ENCODE data around the gene CARD9. TPM values are rescaled to one million over a fixed set of nuclear protein-coding genes. Genes with fewer than 3 reads are reported as not detected.

CARD9 gene
- polyA plus RNA-seq, 1 of the 3 experiments (the other 2 are of a cell fraction): 1.1 TPM

- Histone ChIP-seq H3K79me2 (ENCODE audit: insufficient read depth) (no peaks in the 10 kb centered on the region), H3K9ac (no peak overlapping the region), H2AFZ (ENCODE audit: low read depth) (no peak overlapping the region), H3K4me2 (no peak overlapping the region), H3K27ac (ENCODE audit: low read depth in 2 of 2, low read length in 1 of 2) (peak overlapping the region in 1 of 2 experiments; percentile 58; a peak in 1 of 4 replicates), H3K27me3 (ENCODE audit: insufficient read depth) (no peaks in the 10 kb centered on the region), H4K20me1 (ENCODE audit: insufficient read depth) (no peaks in the 10 kb centered on the region), H3K4me3 (ENCODE audit: low read depth in 2 of 2, low read length in 1 of 2) (no peak overlapping the region), H3K4me1 (ENCODE audit: control insufficient read depth in 1 of 2, insufficient read depth in 2 of 2, low read depth in 1 of 2, low read length in 1 of 2) (peaks cover 0 to 49% of the 10 kb centered on the region in 2 experiments; a peak in 1 of 4 replicates), H3K9me3 (no peaks in the 10 kb centered on the region), H3K9me2 (no peaks in the 10 kb centered on the region), H3K36me3 (replicated peaks in 1 of 2; ENCODE audit: control insufficient read depth in 1 of 2, insufficient read depth in 2 of 2, low read length in 1 of 2) (peaks cover 0 to 24% of the 10 kb centered on the region in 2 experiments), H3F3A (replicated peaks; ENCODE audit: insufficient read depth) (no peaks in the 10 kb centered on the region)
- DNase-seq: peak; percentile 74
- WGBS (ENCODE audit: low lambda C conversion rate): 68% methylated on average over 22 of the region's 43 CpGs
- ChIA-PET POLR2A (interaction anchor here (1.0 to 1.9 kb wide), 5 partner anchors 16 to 56 kb away, joined by 3 to 8 read pairs (median 4); partner anchors contain the start of gene DNLZ), CTCF (interaction anchor here (0.7 to 3.7 kb wide), 17 partner anchors 9 to 326 kb away, joined by 3 to 28 read pairs (median 6); partner anchors contain the start of genes CARD9, DNLZ, GPSM1 and SNAPC4)
- TF ChIP-seq ELF1 (IDR thresholded peaks at IDR 0.05): no peak
- peak; percentile 23 for TF ChIP-seq RAD21 (IDR thresholded peaks at IDR 0.05; ENCODE audit: low read length)
- no peak for TF ChIP-seq YY1 (IDR thresholded peaks at IDR 0.05; ENCODE audit: low read depth)
- no peak for TF ChIP-seq RXRA (IDR thresholded peaks at IDR 0.05; ENCODE audit: borderline replicate concordance, low read depth)
- no peak for TF ChIP-seq TAF1 (IDR thresholded peaks at IDR 0.05; ENCODE audit: borderline replicate concordance, low read depth, low read length)
- TF ChIP-seq CTCF (IDR thresholded peaks at IDR 0.05): peak; percentile 41
- no peak for TF ChIP-seq FOXJ3 (CRISPR knock-in tag; IDR thresholded peaks at IDR 0.05)
- no peak for TF ChIP-seq FOSL2 (IDR thresholded peaks at IDR 0.05; ENCODE audit: borderline replicate concordance, low read depth)
- peak; percentile 51; the same call in 1 of the 2 replicates for TF ChIP-seq MXI1 (IDR thresholded peaks at IDR 0.05; ENCODE audit: low read depth, low read length)
Measured at GRCh38 chr9:136345281-136346156, 27.9 kb downstream of the CARD9 start.

GRCh38 chr9:136344544-136345280 lies 28.8 kb downstream of the CARD9 start:
- H3K4me3 ChIP-seq (ENCODE audit: low read depth in 2 of 2, low read length in 1 of 2): no peak overlapping the region
- H3K4me2 ChIP-seq: no peak overlapping the region
- H3K79me2 ChIP-seq (ENCODE audit: insufficient read depth): no peaks in the 10 kb centered on the region
- no peaks in the 10 kb centered on the region for H3K9me3 ChIP-seq
- H3F3A ChIP-seq (replicated peaks; ENCODE audit: insufficient read depth): no peaks in the 10 kb centered on the region
- H3K27ac ChIP-seq (ENCODE audit: low read depth in 2 of 2, low read length in 1 of 2): peak overlapping the region in 1 of 2 experiments; percentile 2; a peak in 1 of 4 replicates
- no peaks in the 10 kb centered on the region for H3K9me2 ChIP-seq
- ChIA-PET CTCF (interaction anchor here (0.9 to 3.7 kb wide), 11 partner anchors 10 to 56 kb away, joined by 3 to 28 read pairs (median 13); partner anchors contain the start of genes DNLZ, GPSM1 and SNAPC4), POLR2A (interaction anchor here (1.7 to 1.9 kb wide), 3 partner anchors 17 to 28 kb away, joined by 3 to 8 read pairs (median 8); partner anchors contain the start of gene DNLZ)
- no peak for DNase-seq
- TF ChIP-seq CTCF (IDR thresholded peaks at IDR 0.05) (no peak), NRF1 (IDR thresholded peaks at IDR 0.05; ENCODE audit: low read depth, low read length) (no peak), RCOR1 (IDR thresholded peaks at IDR 0.05; ENCODE audit: low read length) (no peak), GATA2 (CRISPR knock-in tag; IDR thresholded peaks at IDR 0.05) (no peak)
- H3K4me1 ChIP-seq (ENCODE audit: control insufficient read depth in 1 of 2, insufficient read depth in 2 of 2, low read depth in 1 of 2, low read length in 1 of 2): peaks cover 0 to 47% of the 10 kb centered on the region in 2 experiments; a peak in 1 of 4 replicates
- peaks cover 0 to 32% of the 10 kb centered on the region in 2 experiments for H3K36me3 ChIP-seq (replicated peaks in 1 of 2; ENCODE audit: control insufficient read depth in 1 of 2, insufficient read depth in 2 of 2, low read length in 1 of 2)
- no peak overlapping the region for H3K9ac ChIP-seq
- H2AFZ ChIP-seq (ENCODE audit: low read depth): no peak overlapping the region
- WGBS (ENCODE audit: low lambda C conversion rate): 90% methylated on average over 15 of the region's 21 CpGs
- no peaks in the 10 kb centered on the region for H4K20me1 ChIP-seq (ENCODE audit: insufficient read depth)
- no peaks in the 10 kb centered on the region for H3K27me3 ChIP-seq (ENCODE audit: insufficient read depth)

Data from SK-N-SH (cell line).